IPS-20b (cell line): ENCODE results near the gene NAT8L.

Source experiments
- H3K27ac ChIP-seq: one replicate; pipeline ENCODE4 v1.5.1; 2013; ENCODE audit warnings: low read length
- H3K27me3 ChIP-seq: 2 replicates; pipeline ENCODE4 v1.6.1; 2013; ENCODE audit warnings: mild to moderate bottlenecking, low read length, inconsistent platforms; ENCODE audit not compliant: insufficient read depth
- H3K36me3 ChIP-seq: 2 replicates; pipeline ENCODE4 v1.6.1; 2013; ENCODE audit warnings: low read depth, mild to moderate bottlenecking, inconsistent platforms, low read length, moderate library complexity; ENCODE audit not compliant: insufficient read depth
- H3K4me1 ChIP-seq: 2 replicates; pipeline ENCODE4 v1.6.1; 2013; ENCODE audit warnings: mild to moderate bottlenecking, control low read depth, inconsistent platforms, low read length, moderate library complexity; ENCODE audit not compliant: insufficient read depth
- H3K4me3 ChIP-seq: 2 replicates; pipeline ENCODE4 v1.5.1; 2013; ENCODE audit warnings: mild to moderate bottlenecking, low read length, inconsistent platforms
- H3K9ac ChIP-seq: 2 replicates; pipeline ENCODE4 v1.6.1; 2013; ENCODE audit warnings: low read depth, mild to moderate bottlenecking, inconsistent platforms, low read length, moderate library complexity
- H3K9me3 ChIP-seq: 2 replicates; pipeline ENCODE4 v1.6.1; 2013; ENCODE audit warnings: mild to moderate bottlenecking, low read depth, low read length, inconsistent platforms; ENCODE audit not compliant: insufficient read depth

NAT8L gene

GRCh38 chr4:2093265-2093664 lies 34.1 kb downstream of the NAT8L start:
- no peak overlapping the region for H3K27ac ChIP-seq

GRCh38 chr4:2094545-2094944 lies 35.4 kb downstream of the NAT8L start:
- H3K9ac ChIP-seq = no peak overlapping the region
- no peaks in the 10 kb centered on the region for H3K4me1 ChIP-seq
- H3K27me3 ChIP-seq = no peaks in the 10 kb centered on the region
- no peaks in the 10 kb centered on the region for H3K9me3 ChIP-seq
- H3K27ac ChIP-seq = no peak overlapping the region
- no peak overlapping the region for H3K4me3 ChIP-seq
- H3K36me3 ChIP-seq = no peaks in the 10 kb centered on the region

More at GRCh38 chr4:2093265-2093664, 34.1 kb downstream of the NAT8L start:
- H3K9me3 ChIP-seq = no peaks in the 10 kb centered on the region
- no peaks in the 10 kb centered on the region for H3K36me3 ChIP-seq
- no peaks in the 10 kb centered on the region for H3K4me1 ChIP-seq
- no peak overlapping the region for H3K9ac ChIP-seq
- no peak overlapping the region for H3K4me3 ChIP-seq
- no peaks in the 10 kb centered on the region for H3K27me3 ChIP-seq

- Histone ChIP-seq H3K4me1 (no peaks in the 10 kb centered on the region), H3K27me3 (no peaks in the 10 kb centered on the region), H3K36me3 (no peaks in the 10 kb centered on the region), H3K9ac (no peak overlapping the region), H3K4me3 (no peak overlapping the region), H3K9me3 (no peaks in the 10 kb centered on the region), H3K27ac (no peak overlapping the region)
Observed at GRCh38 chr4:2095236-2096072, 36.3 kb downstream of the NAT8L start.

- Histone ChIP-seq H3K9me3 (no peaks in the 10 kb centered on the region), H3K27me3 (no peaks in the 10 kb centered on the region), H3K4me1 (no peaks in the 10 kb centered on the region), H3K27ac (no peak overlapping the region), H3K4me3 (no peak overlapping the region), H3K36me3 (no peaks in the 10 kb centered on the region), H3K9ac (no peak overlapping the region)
Observed at GRCh38 chr4:2096073-2096609, 37.0 kb downstream of the NAT8L start.

GRCh38 chr4:2101346-2102044 lies 42.4 kb downstream of the NAT8L start:
- H3K27me3 ChIP-seq = no peaks in the 10 kb centered on the region
- H3K9ac ChIP-seq = no peak overlapping the region
- H3K4me3 ChIP-seq = no peak overlapping the region
- H3K27ac ChIP-seq = no peak overlapping the region
- H3K36me3 ChIP-seq = no peaks in the 10 kb centered on the region
- no peaks in the 10 kb centered on the region for H3K4me1 ChIP-seq
- no peaks in the 10 kb centered on the region for H3K9me3 ChIP-seq

- H3K4me3 ChIP-seq = no peak overlapping the region
- H3K27ac ChIP-seq = no peak overlapping the region
- no peaks in the 10 kb centered on the region for H3K27me3 ChIP-seq
- H3K4me1 ChIP-seq = no peaks in the 10 kb centered on the region
- no peaks in the 10 kb centered on the region for H3K36me3 ChIP-seq
- no peaks in the 10 kb centered on the region for H3K9me3 ChIP-seq
- no peak overlapping the region for H3K9ac ChIP-seq
Observed at GRCh38 chr4:2102045-2102883, 43.1 kb downstream of the NAT8L start.

- Histone ChIP-seq H3K4me3 (no peak overlapping the region), H3K27ac (no peak overlapping the region), H3K27me3 (peaks cover 6% of the 10 kb centered on the region; the same call in 1 of the 2 replicates), H3K9me3 (no peaks in the 10 kb centered on the region), H3K9ac (no peak overlapping the region), H3K36me3 (no peaks in the 10 kb centered on the region), H3K4me1 (no peaks in the 10 kb centered on the region)
Observed at GRCh38 chr4:2103127-2103842, 44.2 kb downstream of the NAT8L start.

GRCh38 chr4:2103843-2104547 lies 44.9 kb downstream of the NAT8L start:
- no peak overlapping the region for H3K27ac ChIP-seq

GRCh38 chr4:2104556-2105345 lies 45.6 kb downstream of the NAT8L start:
- H3K4me1 ChIP-seq = no peaks in the 10 kb centered on the region
- H3K27ac ChIP-seq = no peak overlapping the region
- no peaks in the 10 kb centered on the region for H3K9me3 ChIP-seq
- H3K9ac ChIP-seq = no peak overlapping the region
- no peaks in the 10 kb centered on the region for H3K36me3 ChIP-seq
- no peak overlapping the region for H3K4me3 ChIP-seq
- H3K27me3 ChIP-seq = peaks cover 11% of the 10 kb centered on the region

More at GRCh38 chr4:2103843-2104547, 44.9 kb downstream of the NAT8L start:
- Histone ChIP-seq H3K9ac (no peak overlapping the region), H3K36me3 (no peaks in the 10 kb centered on the region), H3K9me3 (no peaks in the 10 kb centered on the region), H3K27me3 (peaks cover 11% of the 10 kb centered on the region), H3K4me3 (no peak overlapping the region), H3K4me1 (no peaks in the 10 kb centered on the region)

GRCh38 chr4:2105559-2105958 lies 46.4 kb downstream of the NAT8L start:
- Histone ChIP-seq H3K27ac (no peak overlapping the region), H3K36me3 (no peaks in the 10 kb centered on the region), H3K9me3 (no peaks in the 10 kb centered on the region), H3K9ac (no peak overlapping the region), H3K4me3 (no peak overlapping the region), H3K27me3 (peaks cover 11% of the 10 kb centered on the region), H3K4me1 (no peaks in the 10 kb centered on the region)
